Stimulated activated CD4-positive, alpha-beta T cell treated with anti-CD3 and anti-CD28 coated beads, TNF-alpha, amount 100 ng/mL, for 24 hours (primary cell): Measurements from ENCODE around the gene WDR49.
"Not testable (repeated sequence)": the region's sequence is repeated elsewhere in the genome, so short reads cannot be mapped to it uniquely, and the experiment has no call there.

Experiments
- DNase-seq, 3 experiments: peaks; one replicate each; pipeline ENCODE4 v3.0.0-alpha.2; 2020; ENCODE audit warnings: low read depth in 3 of 3

WDR49 gene

GRCh38 chr3:167614196-167614595 is 39.5 kb downstream of the WDR49 start:
- not testable (repeated sequence) for DNase-seq

DNA sequence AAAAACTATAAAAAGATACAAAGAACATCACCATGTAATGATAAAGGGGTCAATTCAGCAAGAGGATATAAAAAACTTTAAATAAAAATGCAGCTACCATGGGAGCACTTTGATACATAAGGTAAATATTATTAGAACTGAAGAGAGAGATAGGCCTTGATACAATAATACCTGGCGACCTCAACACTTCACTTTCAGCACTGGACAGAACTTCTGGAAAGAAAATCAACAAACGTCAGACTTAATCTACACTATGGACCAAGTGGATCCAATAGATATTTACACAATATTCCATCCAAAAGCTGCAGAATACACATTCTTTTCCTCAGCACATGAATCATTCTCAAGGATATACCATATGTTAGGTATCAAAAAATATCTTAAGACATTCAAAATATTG is 42.0 kb downstream of the WDR49 start:
- DNase-seq = no peak

GRCh38 chr3:167609156-167609555 is 44.6 kb downstream of the WDR49 start:
- DNase-seq = no peak

DNA sequence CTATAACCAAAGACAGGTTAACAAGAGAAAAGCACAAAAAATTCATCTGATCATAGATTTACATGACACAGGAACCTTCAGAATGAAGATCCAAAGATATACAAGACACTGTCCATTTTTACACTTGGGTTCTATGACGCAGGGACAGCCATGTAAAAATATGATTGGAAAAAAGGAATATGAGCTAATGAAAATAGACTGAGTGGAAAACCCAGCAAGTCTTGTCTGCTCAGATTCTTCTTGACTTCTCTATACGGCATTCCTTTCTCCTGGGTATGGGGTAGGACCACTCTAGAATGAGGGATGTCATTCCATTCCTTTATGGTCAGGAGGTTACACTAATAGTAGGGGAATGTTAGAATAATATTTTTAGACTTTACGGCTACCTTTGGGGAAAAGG is 46.9 kb downstream of the WDR49 start:
- DNase-seq = no peak

- DNase-seq = no peak
Measured at GRCh38 chr3:167605871-167606270, 47.9 kb downstream of the WDR49 start.

- no peak for DNase-seq
Measured at GRCh38 chr3:167602041-167602440, 51.7 kb downstream of the WDR49 start.

- no peak for DNase-seq
Measured at GRCh38 chr3:167587651-167588050, 66.1 kb downstream of the WDR49 start.

DNA sequence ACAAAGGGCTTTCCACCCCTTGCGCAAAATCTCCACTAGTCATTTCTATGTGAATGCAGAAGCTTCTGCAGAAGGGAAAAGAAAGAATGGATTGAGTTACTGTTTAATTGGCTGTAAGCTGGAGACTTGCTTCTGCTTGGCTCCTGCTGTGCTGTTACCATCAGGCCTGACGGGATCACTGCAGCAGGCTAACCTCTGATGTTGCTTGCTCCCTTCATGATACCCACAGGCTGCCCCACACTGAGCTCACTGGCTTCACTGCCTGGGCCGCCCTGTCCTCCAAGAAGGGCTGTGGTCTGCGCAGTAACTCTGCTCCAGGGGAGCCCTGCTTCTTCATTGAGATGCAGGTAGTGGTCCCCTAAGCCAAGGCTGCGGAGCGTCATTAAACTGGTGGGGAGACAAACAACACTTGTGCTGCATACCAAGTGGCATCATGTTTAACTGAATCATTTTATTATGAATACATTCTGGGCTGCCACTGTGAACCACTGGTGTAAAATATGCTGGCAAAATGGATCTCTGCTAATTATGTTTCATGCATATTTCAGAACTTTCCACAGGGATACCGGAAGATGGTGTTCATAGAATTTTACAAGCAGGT is 78.6 kb downstream of the WDR49 start:
- DNase-seq = no peak

DNA sequence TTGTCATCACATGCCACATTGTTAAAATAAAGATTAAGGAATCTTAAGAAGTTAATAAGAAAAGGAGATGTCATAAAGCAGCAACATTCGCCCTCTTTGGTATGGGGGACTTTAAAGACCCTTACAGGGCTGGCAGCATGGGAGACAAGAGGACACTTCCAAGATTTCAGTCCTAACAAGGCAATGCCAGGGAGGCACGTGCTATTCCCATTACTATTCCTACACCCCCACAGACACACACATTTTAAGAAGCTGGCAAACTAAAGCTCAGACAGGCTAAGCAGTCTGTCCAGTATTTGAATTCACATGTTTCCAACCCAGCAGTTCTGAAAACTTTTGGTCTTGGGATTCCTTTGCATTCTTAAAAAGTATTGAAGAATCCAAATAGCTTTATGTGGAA is 80.8 kb downstream of the WDR49 start:
- no peak for DNase-seq

- DNase-seq = no peak
Measured at GRCh38 chr3:167568634-167569033, 85.1 kb downstream of the WDR49 start.

DNA sequence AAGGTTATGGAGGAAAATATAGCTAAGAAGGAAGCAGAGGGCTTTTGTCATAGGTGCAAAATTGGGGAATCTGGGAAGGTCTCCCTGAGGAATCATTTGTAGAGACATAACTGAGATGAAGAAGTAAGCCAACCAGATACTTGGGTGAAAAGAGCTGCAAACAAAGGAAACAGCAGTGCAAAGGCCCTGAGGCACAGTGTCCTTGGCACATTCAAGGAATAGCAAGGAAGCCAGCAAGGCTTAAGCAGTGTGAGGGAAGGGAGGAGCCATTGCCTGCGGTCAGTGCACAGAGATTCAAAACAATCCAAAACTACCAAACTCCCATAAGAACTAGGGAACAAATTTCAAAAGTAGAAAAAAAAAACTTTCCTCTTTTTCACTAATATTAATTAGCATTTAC is 88.3 kb downstream of the WDR49 start:
- DNase-seq = no peak

DNA sequence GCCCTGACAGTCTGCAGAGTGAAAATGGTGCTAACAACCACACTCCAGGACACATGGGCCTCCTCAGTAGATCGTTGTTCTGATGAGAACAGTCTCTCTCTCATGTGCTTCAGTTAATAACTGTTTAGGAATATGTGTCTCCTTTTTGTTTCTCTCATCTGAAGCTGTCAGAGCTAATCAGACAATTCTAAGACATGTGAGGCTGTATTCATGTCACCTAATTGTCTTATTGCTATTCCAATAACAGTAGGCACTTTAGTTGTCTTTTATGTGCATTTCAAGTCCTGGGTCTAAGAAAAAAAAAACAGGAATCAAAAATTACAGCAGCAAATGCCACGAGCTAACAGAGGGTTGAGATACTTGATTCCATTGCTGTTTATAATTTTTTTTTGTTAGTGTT is 89.1 kb downstream of the WDR49 start:
- no peak for DNase-seq

DNA sequence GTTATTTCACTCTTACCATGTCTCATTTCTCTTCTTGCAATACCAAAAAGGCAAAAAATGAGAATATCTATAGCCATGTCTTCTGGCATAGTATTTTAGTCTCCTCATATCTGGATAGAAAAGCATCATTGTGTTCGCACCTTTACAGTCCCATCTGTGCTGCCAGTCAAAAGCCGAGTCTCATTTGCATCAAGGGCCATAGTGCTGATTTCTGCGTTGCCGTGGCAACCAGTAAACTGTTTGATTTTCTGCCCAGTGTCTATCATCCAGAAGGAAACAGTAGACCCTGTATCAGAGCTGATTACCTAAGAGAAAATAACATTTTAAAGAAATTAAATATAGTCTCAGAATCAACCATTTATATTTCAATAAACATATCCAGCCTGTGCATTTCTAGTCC is 93.8 kb downstream of the WDR49 start:
- DNase-seq = no peak

DNA sequence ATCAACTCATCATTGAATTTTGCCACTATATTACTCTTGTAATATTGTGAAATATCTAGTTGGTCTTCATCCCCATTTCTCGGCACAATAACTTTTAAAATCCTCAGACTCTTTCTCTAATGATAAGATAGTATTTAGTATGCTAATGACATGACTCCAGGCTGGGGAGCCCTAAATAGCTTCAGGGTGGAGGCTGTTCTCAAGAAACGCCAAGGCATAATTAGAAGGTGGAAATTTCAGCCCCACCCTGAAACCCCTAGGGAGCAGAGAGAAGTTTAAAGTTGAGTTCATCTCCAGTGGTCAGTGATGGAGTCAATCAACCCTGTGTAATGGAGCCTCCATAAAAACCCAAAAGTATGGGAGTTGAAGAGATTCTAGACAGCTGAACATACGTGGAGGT is 98.8 kb downstream of the WDR49 start:
- DNase-seq = no peak

GRCh38 chr3:167538081-167538480 is 115.7 kb downstream of the WDR49 start:
- DNase-seq = no peak

GRCh38 chr3:167521006-167521355 is 132.8 kb downstream of the WDR49 start:
- DNase-seq = no peak

- DNase-seq = no peak
Measured at GRCh38 chr3:167520266-167521005, 133.3 kb downstream of the WDR49 start.

DNA sequence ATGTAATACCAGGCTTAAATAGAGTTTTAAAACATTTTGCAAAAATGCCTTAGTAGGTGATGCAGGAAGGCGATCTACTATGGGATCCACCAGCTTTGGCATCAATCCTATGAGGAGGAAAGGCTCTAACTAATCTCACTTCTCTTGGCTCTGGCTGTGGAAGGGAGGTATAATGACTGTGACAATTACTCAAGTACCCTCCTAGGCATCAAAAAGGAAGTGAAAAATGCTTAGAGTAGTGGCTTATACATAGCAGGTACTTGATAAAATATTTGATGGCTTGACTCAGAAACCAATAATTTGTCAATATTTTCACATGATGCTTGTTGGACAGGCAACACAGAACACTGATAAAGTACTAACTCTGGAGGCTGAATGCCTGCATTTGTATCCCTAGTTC is 145.8 kb downstream of the WDR49 start:
- no peak for DNase-seq

DNA sequence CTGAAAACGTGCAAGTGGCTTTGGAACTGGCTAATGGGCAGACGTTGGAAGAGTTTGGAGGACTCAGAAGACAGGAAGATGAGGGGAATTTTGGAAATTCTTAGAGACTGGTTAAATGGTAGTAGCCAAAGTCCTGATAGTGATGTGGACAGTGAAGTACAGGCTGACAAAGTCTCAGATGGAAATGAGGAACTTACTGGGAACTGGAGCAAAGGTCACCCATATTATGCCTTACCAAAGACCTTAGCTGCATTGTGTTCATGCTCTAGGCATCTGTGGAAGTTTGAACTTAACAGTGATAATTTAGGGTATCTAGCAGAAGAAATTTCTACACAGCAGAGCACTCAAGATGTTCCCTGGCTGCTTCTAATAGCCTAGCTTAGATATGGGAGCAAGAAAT is 151.3 kb downstream of the WDR49 start:
- no peak for DNase-seq

GRCh38 chr3:167501941-167502340 is 151.8 kb downstream of the WDR49 start:
- DNase-seq = no peak

DNA sequence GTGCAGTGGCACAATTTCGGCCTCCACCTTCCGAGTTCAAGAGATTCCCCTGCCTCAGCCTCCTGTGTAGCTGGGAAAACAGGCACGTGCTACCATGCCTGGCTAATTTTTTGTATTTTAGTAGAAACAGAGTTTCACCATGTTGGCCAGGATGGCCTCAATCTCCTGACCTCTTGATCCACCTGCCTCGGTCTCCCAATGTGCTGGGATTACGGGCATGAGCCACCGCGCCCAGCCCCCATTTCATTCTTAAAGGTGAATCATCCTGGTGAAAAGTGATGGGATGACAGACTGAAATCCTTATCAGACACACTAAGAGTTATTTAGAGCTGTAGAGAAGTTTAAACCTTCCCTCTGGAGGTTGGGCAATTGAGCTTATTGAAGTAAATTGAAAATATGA is 155.8 kb downstream of the WDR49 start:
- DNase-seq = no peak

GRCh38 chr3:167493244-167493643 is 160.5 kb downstream of the WDR49 start:
- no peak for DNase-seq

- DNase-seq = no peak
Measured at GRCh38 chr3:167491621-167492020, 162.1 kb downstream of the WDR49 start.

- no peak for DNase-seq
Measured at GRCh38 chr3:167489571-167489970, 164.2 kb downstream of the WDR49 start.
